HepG2 (cell line): ENCODE data around the gene RCBTB2. TPM values are rescaled to one million over a fixed set of nuclear protein-coding genes. Genes with fewer than 3 reads are reported as not detected.

Source experiments
- ATAC-seq: fragments of 200-7000 bp; cut with Tn5 transposase; 3 replicates; pipeline ENCODE4 v1.9.1; 2020; ENCODE audit warnings: mild to moderate bottlenecking, moderate library complexity
- BruUV-seq: library from RNA; stranded (reverse); fragments of 400-500 nt; replicated peaks from 2 replicates; lab custom pipeline; 2021; lab: Mats Ljungman, UMichigan
- CTCF ChIA-PET: fragments of 300-600 bp; formaldehyde crosslinking; extraction: SDS; loops from one replicate; lab custom pipeline; 2021; ENCODE audit warnings: low total read pairs, inconsistent platforms, low intra/inter-chr PET ratio; lab: Yijun Ruan, JAX
- POLR2A ChIA-PET: fragments of 350-600 bp; sonication (Branson Sonifier 250); formaldehyde crosslinking; loops from one replicate; lab custom pipeline; 2020; ENCODE audit warnings: antibody characterized with exemption, inconsistent platforms; lab: Yijun Ruan, JAX
- DNase-seq: peaks from one replicate; pipeline ENCODE4 v3.0.0-alpha.2; 2015; ENCODE audit warnings: low spot score
- FAIRE-seq: peaks from 3 replicates; lab custom pipeline; 2011; peaks lifted over from hg19 to GRCh38; lab: Jason Lieb, UNC
- H2AFZ ChIP-seq: one replicate; pipeline ENCODE4 v1.6.1; 2011; ENCODE audit warnings: low read length, inconsistent platforms
- H3K27ac ChIP-seq: fragments of 300-600 bp; 3 replicates; pipeline ENCODE4 v1.8.0; 2011; ENCODE audit warnings: mixed run types, mild to moderate bottlenecking, mixed read lengths, low read length, inconsistent platforms; ENCODE audit not compliant: insufficient read depth; ENCODE audit errors: extremely low read length
- H3K27me3 ChIP-seq, 2 experiments: fragments of 200-600 bp in 1 of 2; 2 replicates in 1 of 2; 3 replicates in 1 of 2; pipeline versions ENCODE4 v1.6.0 to v1.8.0; 2011; ENCODE audit warnings: low read length in 2 of 2, mild to moderate bottlenecking in 2 of 2, moderate library complexity in 2 of 2, inconsistent platforms in 1 of 2; ENCODE audit not compliant: insufficient read depth in 2 of 2, control insufficient read depth in 1 of 2
- H3K36me3 ChIP-seq, 2 experiments: fragments of 200-600 bp in 1 of 2; replicated peaks in 1 of 2; 2 replicates in 1 of 2; 3 replicates in 1 of 2; pipeline versions ENCODE4 v1.5.1 to v1.8.0; 2011; ENCODE audit warnings: low read length in 2 of 2, inconsistent platforms in 1 of 2; ENCODE audit not compliant: insufficient read depth in 2 of 2, control insufficient read depth in 1 of 2
- H3K4me1 ChIP-seq: 2 replicates; pipeline ENCODE4 v1.5.1; 2012; ENCODE audit warnings: low read length, inconsistent platforms; ENCODE audit not compliant: insufficient read depth
- H3K4me2 ChIP-seq: 2 replicates; pipeline ENCODE4 v1.6.0; 2011; ENCODE audit warnings: low read depth, low read length, inconsistent platforms
- H3K4me3 ChIP-seq, 3 experiments: fragments of 200-600 bp in 1 of 3; sonication (generic), shearing (Covaris generic) in 1 of 3; replicated peaks in 1 of 3; 2 replicates each; pipeline ENCODE4 v1.5.1; 2011 to 2016; ENCODE audit warnings: low read length in 3 of 3, inconsistent platforms in 2 of 3, low read depth in 2 of 3, mild to moderate bottlenecking in 2 of 3, control low read depth in 1 of 3, mixed read lengths in 1 of 3; ENCODE audit not compliant: insufficient read depth in 1 of 3
- H3K79me2 ChIP-seq: one replicate; pipeline ENCODE4 v1.6.1; 2011; ENCODE audit warnings: low read length, inconsistent platforms; ENCODE audit not compliant: insufficient read depth
- H3K9ac ChIP-seq: 2 replicates; pipeline ENCODE4 v1.6.0; 2011; ENCODE audit warnings: mild to moderate bottlenecking, low read depth, low read length, inconsistent platforms; ENCODE audit not compliant: insufficient read depth
- H3K9me3 ChIP-seq: 2 replicates; pipeline ENCODE4 v1.5.1; 2012; ENCODE audit warnings: mild to moderate bottlenecking, low read length
- H4K20me1 ChIP-seq: 2 replicates; pipeline ENCODE4 v1.6.0; 2011; ENCODE audit warnings: inconsistent platforms, mild to moderate bottlenecking, low read length, moderate library complexity; ENCODE audit not compliant: insufficient read depth
- GATAD1 ChIP-seq: IDR thresholded peaks from 2 replicates; pipeline ENCODE4 v1.6.1; 2016; ENCODE audit warnings: missing genetic modification reagents, missing compliant biosample characterization
- HDAC1 ChIP-seq: sonication (generic); formaldehyde crosslinking; IDR thresholded peaks from 2 replicates; pipeline ENCODE4 v1.5.1; 2020; ENCODE audit warnings: mild to moderate bottlenecking, missing genetic modification reagents
- HNF1A ChIP-seq, 2 experiments: sonication (generic) in 1 of 2; formaldehyde crosslinking in 1 of 2; IDR thresholded peaks; 2 replicates each; pipeline versions ENCODE4 v1.4.0 to v1.6.1; 2016 to 2020; ENCODE audit warnings: borderline replicate concordance in 1 of 2, low read depth in 1 of 2, mild to moderate bottlenecking in 1 of 2, missing genetic modification reagents in 1 of 2
- MTA1 ChIP-seq: sonication (generic); formaldehyde crosslinking; IDR thresholded peaks from 2 replicates; pipeline ENCODE4 v1.4.0; 2020; ENCODE audit warnings: missing genetic modification reagents, mild to moderate bottlenecking, borderline replicate concordance
- MTA3 ChIP-seq: sonication (generic); formaldehyde crosslinking; IDR thresholded peaks from 2 replicates; pipeline ENCODE4 v1.4.0; 2020; ENCODE audit warnings: missing genetic modification reagents
- NR2F6 ChIP-seq, 2 experiments: IDR thresholded peaks; 2 replicates each; pipeline ENCODE4 v1.6.1; 2016; ENCODE audit warnings: antibody characterized with exemption in 1 of 2, mild to moderate bottlenecking in 1 of 2
- TEAD3 ChIP-seq: optimal IDR thresholded peaks from 2 replicates; pipeline ENCODE3; 2016; ENCODE audit warnings: borderline replicate concordance
- TERF1 ChIP-seq: sonication (generic); formaldehyde crosslinking; IDR thresholded peaks from 2 replicates; pipeline ENCODE4 v1.8.0; 2022; ENCODE audit warnings: mild to moderate bottlenecking, missing genetic modification reagents, moderate library complexity
- THAP11 ChIP-seq: IDR thresholded peaks from 2 replicates; pipeline ENCODE4 v1.6.1; 2016; ENCODE audit warnings: missing biosample characterization, missing genetic modification reagents
- ZFP1 ChIP-seq: IDR thresholded peaks from 2 replicates; pipeline ENCODE4 v1.6.1; 2016
- ZFX ChIP-seq: sonication (generic); formaldehyde crosslinking; IDR thresholded peaks from 2 replicates; pipeline ENCODE4 v1.4.0; 2020; ENCODE audit warnings: mild to moderate bottlenecking, low read depth, missing genetic modification reagents, moderate library complexity
- ZNF543 ChIP-seq: sonication (generic); formaldehyde crosslinking; IDR thresholded peaks from 2 replicates; pipeline ENCODE4 v1.4.0; 2020; ENCODE audit warnings: mild to moderate bottlenecking, missing genetic modification reagents
- WGBS: methylation state at CpG from one replicate; pipeline ENCODE4 v1.1.6; 2017; ENCODE audit warnings: low lambda C conversion rate; 5-methylcytosine and 5-hydroxymethylcytosine counted together
- in situ Hi-C: cut with HindIII; loops from 2 replicates; pipeline ENCODE4 v1.10.0; 2017; ENCODE audit warnings: low pct_unique_long_range_greater_than_20kb; ENCODE audit not compliant: extremely low pct_ligation_motif_present
- intact Hi-C: fragments of 100-400 bp; cut with micrococcal nuclease; formaldehyde crosslinking; loops from one replicate; pipeline ENCODE4 v1.10.0; 2022; ENCODE audit not compliant: unreplicated experiment
- polyA plus RNA-seq, 8 experiments: library from polyadenylated mRNA; depleted of rRNA in 3 of 8; stranded (reverse) in 7 of 8; unstranded in 1 of 8; fragments of >200 nt; fragmentation: Illumina TruSeq in 4 of 8; extraction: Trizol in 4 of 8; gene quantifications; 2 replicates each; pipeline versions ENCODE4 v1.2.1 to v1.2.3, GENCODE V29; 2011 to 2016; ENCODE audit warnings: low read depth in 4 of 8, missing spikeins in 1 of 8, mixed read lengths in 1 of 8; ENCODE audit not compliant: insufficient read depth in 1 of 8
- total RNA-seq, 5 experiments: library from RNA; depleted of rRNA; stranded (reverse); fragments of >200 nt; fragmentation: Illumina TruSeq; extraction: Trizol; gene quantifications; 2 replicates each; pipeline ENCODE4 v1.2.3, GENCODE V29; 2016; ENCODE audit warnings: low read depth in 1 of 5

RCBTB2 gene
- total and polyA plus RNA-seq, 2 of the 13 experiments (the other 11 are each of a cell fraction or from before 2014, with no cell fraction given) = 1.9 to 2.7 TPM

GRCh38 chr13:48533961-48534600 is 1.2 kb upstream of the RCBTB2 start:
- ChIA-PET CTCF (no interaction called here), POLR2A (interaction anchor here (1.2 to 1.8 kb wide), 2 partner anchors 9 to 496 kb away, joined by 4 to 7 read pairs; partner anchors contain the start of gene NUDT15)
- ATAC-seq = no peak
- H3K4me3 ChIP-seq = no peak overlapping the region
- in situ Hi-C loops (no loop called here), intact Hi-C loops (no loop called here)
- peak overlapping the region; percentile 20 for H2AFZ ChIP-seq
- peaks cover 26% of the 10 kb centered on the region for H3K4me1 ChIP-seq
- no peak for FAIRE-seq
- no peaks in the 10 kb centered on the region for H3K9me3 ChIP-seq
- no peak for DNase-seq
- no TSS peak for BruUV-seq
- no peak for TF ChIP-seq MTA1 (CRISPR knock-in tag)
- no peak for TF ChIP-seq NR2F6 (IDR thresholded peaks at IDR 0.05)
- no peak for TF ChIP-seq NR2F6 (CRISPR knock-in tag; IDR thresholded peaks at IDR 0.05)
- TF ChIP-seq THAP11 (CRISPR knock-in tag) = no peak
- TF ChIP-seq ZFX = no peak
- no peak for TF ChIP-seq ZNF543 (CRISPR knock-in tag)
- TF ChIP-seq MTA3 (CRISPR knock-in tag) = no peak
- TF ChIP-seq TEAD3 (CRISPR knock-in tag) = no peak
- no peaks in the 10 kb centered on the region for H3K36me3 ChIP-seq
- H3K9ac ChIP-seq = no peak overlapping the region
- H3K27me3 ChIP-seq = no peaks in the 10 kb centered on the region; a peak in 1 of 5 replicates
- H3K27ac ChIP-seq = no peak overlapping the region
- H4K20me1 ChIP-seq = no peaks in the 10 kb centered on the region
- peak overlapping the region; percentile 25 for H3K4me2 ChIP-seq
- 87% methylated on average over 9 of the region's 9 CpGs for WGBS
- no peaks in the 10 kb centered on the region for H3K79me2 ChIP-seq

GRCh38 chr13:48532256-48532505 is 699 bp downstream of the RCBTB2 start:
- peak overlapping the region; percentile 90 for H2AFZ ChIP-seq
- H4K20me1 ChIP-seq = no peaks in the 10 kb centered on the region
- no peaks in the 10 kb centered on the region for H3K79me2 ChIP-seq
- BruUV-seq = no TSS peak
- ChIA-PET POLR2A (interaction anchor here (0.7 to 1.8 kb wide), 13 partner anchors 10 to 494 kb away, joined by 3 to 27 read pairs (median 4); partner anchors contain the start of genes ITM2B, LPAR6 and NUDT15), CTCF (no interaction called here)
- DNase-seq (no peak), ATAC-seq (peak; percentile 68), FAIRE-seq (no peak)
- H3K9ac ChIP-seq = peak overlapping the region; percentile 81
- 1% methylated on average over 16 of the region's 16 CpGs for WGBS
- peaks cover 34% of the 10 kb centered on the region for H3K4me1 ChIP-seq
- no peaks in the 10 kb centered on the region for H3K9me3 ChIP-seq
- H3K36me3 ChIP-seq = no peaks in the 10 kb centered on the region
- H3K27ac ChIP-seq = peak overlapping the region; percentile 72
- H3K27me3 ChIP-seq = no peaks in the 10 kb centered on the region; a peak in 1 of 5 replicates
- intact Hi-C loops = loop anchor here (1.0 kb wide), 1 partner anchor 120 kb away; no protein-coding TSS in a partner anchor
- in situ Hi-C loops = no loop called here
- H3K4me2 ChIP-seq = peak overlapping the region; percentile 89
- peak overlapping the region; percentile 83 to 95 (median 92) for H3K4me3 ChIP-seq
- TF ChIP-seq HNF1A (IDR thresholded peaks at IDR 0.05; ENCODE audit: low read depth) = no peak
- no peak for TF ChIP-seq HNF1A (CRISPR knock-in tag; IDR thresholded peaks at IDR 0.05; ENCODE audit: borderline replicate concordance)
- no peak for TF ChIP-seq TERF1 (CRISPR knock-in tag)
- TF ChIP-seq GATAD1 (CRISPR knock-in tag) = no peak
- peak; percentile 80; the same call in 1 of the 2 replicates for TF ChIP-seq HDAC1 (CRISPR knock-in tag)
- no peak for TF ChIP-seq ZFP1 (CRISPR knock-in tag)
